Vagina (tissue), 2 donors: Measurements from ENCODE around the gene MXRA5.

Experiments used
- CTCF ChIP-seq, 3 experiments: fragments of 450-650 bp in 2 of 3; fragments of 200-600 bp in 1 of 3; sonication (generic) in 1 of 3; IDR thresholded peaks; one replicate each; pipeline ENCODE4 v1.5.1; 2017 to 2019; ENCODE audit warnings: antibody characterized with exemption in 3 of 3, mild to moderate bottlenecking in 2 of 3, moderate library complexity in 2 of 3
- POLR2A ChIP-seq, 2 donors: fragments of 450-650 bp; IDR thresholded peaks; one replicate each; pipeline ENCODE4 v1.6.1; 2017; ENCODE audit warnings: antibody characterized with exemption in 2 of 2, mild to moderate bottlenecking in 2 of 2, moderate library complexity in 2 of 2
- POLR2AphosphoS5 ChIP-seq, 2 donors: sonication (generic); formaldehyde crosslinking; IDR thresholded peaks; one replicate each; pipeline ENCODE4 v1.9.0; 2017; ENCODE audit warnings: antibody characterized with exemption in 2 of 2, mild to moderate bottlenecking in 2 of 2, low read depth in 1 of 2; ENCODE audit not compliant: insufficient read depth in 1 of 2

GRCh38 chrX:3378156-3378555 is 31.7 kb upstream of the MXRA5 start:
- no peak for TF ChIP-seq CTCF (IDR thresholded peaks at IDR 0.05)
- TF ChIP-seq POLR2A (IDR thresholded peaks at IDR 0.05), result no peak
- no peak for TF ChIP-seq POLR2AphosphoS5 (IDR thresholded peaks at IDR 0.05; ENCODE audit: insufficient read depth in 1 of 2, low read depth in 1 of 2)
